Activated CD4-positive, alpha-beta memory T cell treated with anti-CD3 and anti-CD28 coated beads for 36 hours (primary cell): ENCODE data around the gene SLF1. TPM values are rescaled to one million over a fixed set of nuclear protein-coding genes. Genes with fewer than 3 reads are reported as not detected.

Source experiments
- CTCF ChIA-PET: fragments of 350-600 bp; sonication (Branson Sonifier 250); formaldehyde crosslinking; loops from one replicate; lab custom pipeline; 2021; ENCODE audit warnings: antibody characterized with exemption, inconsistent platforms; lab: Charles Lee
- POLR2A ChIA-PET: fragments of 350-600 bp; sonication (Branson Sonifier 250); formaldehyde crosslinking; loops from one replicate; lab custom pipeline; 2021; ENCODE audit warnings: antibody characterized with exemption; lab: Charles Lee
- DNase-seq: peaks from one replicate; pipeline ENCODE4 v3.0.0-alpha.2; 2020
- H3K27ac Mint-ChIP-seq: one replicate; pipeline ENCODE4 v1.8.0; 2021; ENCODE audit warnings: mixed read lengths
- H3K27me3 Mint-ChIP-seq: one replicate; pipeline ENCODE4 v1.8.0; 2021; ENCODE audit warnings: mixed read lengths
- H3K36me3 Mint-ChIP-seq: one replicate; pipeline ENCODE4 v1.8.0; 2021; ENCODE audit warnings: mixed read lengths
- H3K4me1 Mint-ChIP-seq: one replicate; pipeline ENCODE4 v1.8.0; 2021; ENCODE audit warnings: low read depth, mixed read lengths
- H3K4me3 Mint-ChIP-seq: one replicate; pipeline ENCODE4 v1.8.0; 2021; ENCODE audit warnings: mild to moderate bottlenecking, mixed read lengths
- H3K9me3 Mint-ChIP-seq: one replicate; pipeline ENCODE4 v1.8.0; 2021; ENCODE audit warnings: mixed read lengths
- intact Hi-C: fragments of 100-400 bp; cut with micrococcal nuclease; formaldehyde crosslinking; loops from one replicate; pipeline ENCODE4 v1.15.1; 2023
- total RNA-seq, 2 experiments: library from RNA; stranded (reverse); gene quantifications; one replicate each; pipeline ENCODE4 v1.2.3, GENCODE V29; 2021

Gene SLF1
- total RNA-seq, 2 experiments from 2014 or later: 14.5 to 15.9 TPM

GRCh38 chr5:94693845-94694370, 75.4 kb downstream of the SLF1 start:
- intact Hi-C loops: loop anchor here (2.0 kb wide), 1 partner anchor 169 kb away; no protein-coding TSS in a partner anchor
- Mint-ChIP-seq H3K4me1 (peaks cover 2% of the 10 kb centered on the region), H3K27ac (no peak overlapping the region), H3K27me3 (no peaks in the 10 kb centered on the region), H3K4me3 (no peak overlapping the region), H3K36me3 (peaks cover 22% of the 10 kb centered on the region), H3K9me3 (no peaks in the 10 kb centered on the region)
- ChIA-PET CTCF (interaction anchor here (1.6 kb wide), 1 partner anchor 76 kb away, joined by 3 read pairs; the partner anchor contains the start of genes KIAA0825 and SLF1), POLR2A (no interaction called here)
- DNase-seq: no peak

GRCh38 chr5:94694671-94695070, 76.2 kb downstream of the SLF1 start:
- Mint-ChIP-seq H3K4me3 (no peak overlapping the region), H3K4me1 (peaks cover 2% of the 10 kb centered on the region), H3K36me3 (peaks cover 18% of the 10 kb centered on the region), H3K27ac (no peak overlapping the region), H3K9me3 (no peaks in the 10 kb centered on the region), H3K27me3 (no peaks in the 10 kb centered on the region)
- CTCF ChIA-PET: no interaction called here
- DNase-seq: no peak
- POLR2A ChIA-PET: no interaction called here
- intact Hi-C loops: no loop called here

GRCh38 chr5:94698197-94698596, 79.7 kb downstream of the SLF1 start:
- CTCF ChIA-PET: interaction anchor here (1.5 kb wide), 1 partner anchor 40 kb away, joined by 5 read pairs; no protein-coding TSS in a partner anchor
- Mint-ChIP-seq H3K9me3 (no peaks in the 10 kb centered on the region), H3K27me3 (no peaks in the 10 kb centered on the region), H3K27ac (no peak overlapping the region), H3K4me3 (no peak overlapping the region), H3K4me1 (peaks cover 6% of the 10 kb centered on the region), H3K36me3 (peaks cover 17% of the 10 kb centered on the region)
- no peak for DNase-seq
- intact Hi-C loops: no loop called here
- POLR2A ChIA-PET: interaction anchor here (0.6 kb wide), 1 partner anchor 11 kb away, joined by 4 read pairs; no protein-coding TSS in a partner anchor

GRCh38 chr5:94699562-94699961, 81.1 kb downstream of the SLF1 start:
- Mint-ChIP-seq H3K9me3 (no peaks in the 10 kb centered on the region), H3K4me3 (no peak overlapping the region), H3K27me3 (no peaks in the 10 kb centered on the region), H3K36me3 (peaks cover 13% of the 10 kb centered on the region), H3K4me1 (peaks cover 5% of the 10 kb centered on the region), H3K27ac (no peak overlapping the region)
- no peak for DNase-seq
- intact Hi-C loops: no loop called here
- ChIA-PET CTCF (no interaction called here), POLR2A (no interaction called here)

GRCh38 chr5:94700592-94700991, 82.1 kb downstream of the SLF1 start:
- no peak overlapping the region for H3K4me3 Mint-ChIP-seq
- peaks cover 11% of the 10 kb centered on the region for H3K36me3 Mint-ChIP-seq
- H3K27ac Mint-ChIP-seq: no peak overlapping the region
- no peaks in the 10 kb centered on the region for H3K27me3 Mint-ChIP-seq
- H3K4me1 Mint-ChIP-seq: peaks cover 5% of the 10 kb centered on the region
- no peak for DNase-seq
- ChIA-PET CTCF (interaction anchor here (1.0 kb wide), 2 partner anchors 37 to 151 kb away, joined by 3 read pairs; no protein-coding TSS in a partner anchor), POLR2A (no interaction called here)
- intact Hi-C loops: loop anchor here (1.0 kb wide), 2 partner anchors 82 to 93 kb away; partner anchors contain the start of genes KIAA0825 and SLF1
- H3K9me3 Mint-ChIP-seq: no peaks in the 10 kb centered on the region

- DNase-seq: no peak
- intact Hi-C loops: no loop called here
Measured at GRCh38 chr5:94702729-94703128, 84.3 kb downstream of the SLF1 start.

GRCh38 chr5:94705427-94705826, 87.0 kb downstream of the SLF1 start:
- CTCF ChIA-PET: no interaction called here
- peaks cover 16% of the 10 kb centered on the region for H3K36me3 Mint-ChIP-seq
- peaks cover 3% of the 10 kb centered on the region for H3K4me1 Mint-ChIP-seq
- no peak overlapping the region for H3K27ac Mint-ChIP-seq
- no peak for DNase-seq
- no peak overlapping the region for H3K4me3 Mint-ChIP-seq
- intact Hi-C loops: no loop called here
- POLR2A ChIA-PET: no interaction called here
- H3K27me3 Mint-ChIP-seq: no peaks in the 10 kb centered on the region
- no peaks in the 10 kb centered on the region for H3K9me3 Mint-ChIP-seq

More at GRCh38 chr5:94702729-94703128, 84.3 kb downstream of the SLF1 start:
- Mint-ChIP-seq H3K27me3 (no peaks in the 10 kb centered on the region), H3K36me3 (peaks cover 11% of the 10 kb centered on the region), H3K4me3 (no peak overlapping the region), H3K27ac (no peak overlapping the region), H3K9me3 (no peaks in the 10 kb centered on the region), H3K4me1 (peaks cover 5% of the 10 kb centered on the region)
- POLR2A ChIA-PET: no interaction called here
- CTCF ChIA-PET: interaction anchor here (0.9 kb wide), 1 partner anchor 35 kb away, joined by 3 read pairs; no protein-coding TSS in a partner anchor

GRCh38 chr5:94707359-94707758, 88.9 kb downstream of the SLF1 start:
- no peaks in the 10 kb centered on the region for H3K27me3 Mint-ChIP-seq
- H3K27ac Mint-ChIP-seq: no peak overlapping the region
- H3K36me3 Mint-ChIP-seq: peaks cover 12% of the 10 kb centered on the region

GRCh38 chr5:94709277-94709676, 90.8 kb downstream of the SLF1 start:
- no peaks in the 10 kb centered on the region for H3K4me1 Mint-ChIP-seq
- DNase-seq: no peak
- H3K27me3 Mint-ChIP-seq: no peaks in the 10 kb centered on the region
- H3K27ac Mint-ChIP-seq: no peak overlapping the region
- no peaks in the 10 kb centered on the region for H3K9me3 Mint-ChIP-seq
- POLR2A ChIA-PET: no interaction called here
- CTCF ChIA-PET: interaction anchor here (2.8 kb wide), 1 partner anchor 29 kb away, joined by 7 read pairs; no protein-coding TSS in a partner anchor
- no peak overlapping the region for H3K4me3 Mint-ChIP-seq
- intact Hi-C loops: no loop called here
- peaks cover 9% of the 10 kb centered on the region for H3K36me3 Mint-ChIP-seq

More at GRCh38 chr5:94707359-94707758, 88.9 kb downstream of the SLF1 start:
- DNase-seq: no peak
- ChIA-PET CTCF (interaction anchor here (2.8 kb wide), 1 partner anchor 31 kb away, joined by 7 read pairs; no protein-coding TSS in a partner anchor), POLR2A (no interaction called here)
- Mint-ChIP-seq H3K4me1 (no peaks in the 10 kb centered on the region), H3K9me3 (no peaks in the 10 kb centered on the region), H3K4me3 (no peak overlapping the region)
- intact Hi-C loops: no loop called here

- ChIA-PET CTCF (interaction anchor here (0.9 kb wide), 1 partner anchor 26 kb away, joined by 3 read pairs; no protein-coding TSS in a partner anchor), POLR2A (no interaction called here)
- Mint-ChIP-seq H3K36me3 (peaks cover 9% of the 10 kb centered on the region), H3K9me3 (no peaks in the 10 kb centered on the region), H3K27me3 (no peaks in the 10 kb centered on the region), H3K27ac (no peak overlapping the region), H3K4me3 (no peak overlapping the region), H3K4me1 (no peaks in the 10 kb centered on the region)
- intact Hi-C loops: no loop called here
- no peak for DNase-seq
Measured at GRCh38 chr5:94711785-94712184, 93.3 kb downstream of the SLF1 start.

GRCh38 chr5:94715768-94716167, 97.3 kb downstream of the SLF1 start:
- Mint-ChIP-seq H3K36me3 (peaks cover 2% of the 10 kb centered on the region), H3K4me3 (no peak overlapping the region), H3K27ac (no peak overlapping the region), H3K4me1 (no peaks in the 10 kb centered on the region), H3K9me3 (no peaks in the 10 kb centered on the region), H3K27me3 (no peaks in the 10 kb centered on the region)
- no peak for DNase-seq
- ChIA-PET POLR2A (no interaction called here), CTCF (interaction anchor here (0.8 kb wide), 1 partner anchor 9 kb away, joined by 3 read pairs; no protein-coding TSS in a partner anchor)
- intact Hi-C loops: no loop called here

GRCh38 chr5:94725142-94725541, 106.7 kb downstream of the SLF1 start:
- Mint-ChIP-seq H3K36me3 (no peaks in the 10 kb centered on the region), H3K4me1 (no peaks in the 10 kb centered on the region), H3K4me3 (no peak overlapping the region), H3K27me3 (no peaks in the 10 kb centered on the region), H3K9me3 (no peaks in the 10 kb centered on the region), H3K27ac (no peak overlapping the region)
- ChIA-PET POLR2A (no interaction called here), CTCF (interaction anchor here (0.8 kb wide), 1 partner anchor 9 kb away, joined by 3 read pairs; no protein-coding TSS in a partner anchor)
- no peak for DNase-seq
- intact Hi-C loops: no loop called here
